ENCODE measurements around the gene ANKZF1. TPM values are rescaled to one million over a fixed set of nuclear protein-coding genes. Genes with fewer than 3 reads are reported as not detected.
A peak's percentile ranks its signal among the peaks of the same experiment; 100 is the strongest.

Gene ANKZF1
- total RNA-seq, 4 donors from 2014 or later, result 31.8 to 57.6 (median 38.7) TPM

GRCh38 chr2:219278655-219279150 lies 49.1 kb downstream of the ANKZF1 start:
- H3K27ac ChIP-seq, result peak overlapping the region; percentile 99
- no peak for DNase-seq
- intact Hi-C loops (cut with DNase I; ENCODE audit: low total_unique reads), result no loop called here
- no peaks in the 10 kb centered on the region for H3K36me3 ChIP-seq
- TF ChIP-seq POLR2A (IDR thresholded peaks at IDR 0.05) (no peak), CTCF (IDR thresholded peaks at IDR 0.05) (peak in 2 of 4 experiments; percentile 18 to 34)
- no peaks in the 10 kb centered on the region for H3K27me3 ChIP-seq
- no peaks in the 10 kb centered on the region for H3K9me3 ChIP-seq
- H3K4me3 ChIP-seq, result peak overlapping the region; percentile 58 to 77
- H3K4me1 ChIP-seq, result peaks cover 8 to 10% of the 10 kb centered on the region in 2 donors

GRCh38 chr2:219279151-219279915 lies 49.7 kb downstream of the ANKZF1 start, which contains the start of gene DNAJB2:
DNAJB2 (plus strand) TSS chr2:219279366; CDS start chr2:219279834, 468 bp downstream.
- Histone ChIP-seq H3K4me1 (peaks cover 8 to 10% of the 10 kb centered on the region in 2 donors), H3K27ac (peak within 1 kb of the TSS; percentile 99), H3K27me3 (no peaks in the 10 kb centered on the region), H3K4me3 (peak within 1 kb of the TSS; percentile 58 to 77), H3K36me3 (no peaks in the 10 kb centered on the region), H3K9me3 (no peaks in the 10 kb centered on the region)
- intact Hi-C loops (cut with DNase I; ENCODE audit: low total_unique reads), result no loop called here
- peak; percentile 99 for DNase-seq
- peak; percentile 89 to 95 for TF ChIP-seq POLR2A (IDR thresholded peaks at IDR 0.05)
- peak in 2 of 4 experiments; percentile 4 to 33 for TF ChIP-seq CTCF (IDR thresholded peaks at IDR 0.05)

GRCh38 chr2:219279916-219280516 lies 50.4 kb downstream of the ANKZF1 start:
- Histone ChIP-seq H3K4me3 (peak overlapping the region; percentile 58 to 77), H3K4me1 (peaks cover 8 to 10% of the 10 kb centered on the region in 2 donors), H3K9me3 (no peaks in the 10 kb centered on the region), H3K27me3 (no peaks in the 10 kb centered on the region), H3K27ac (peak overlapping the region; percentile 99), H3K36me3 (no peaks in the 10 kb centered on the region)
- intact Hi-C loops (cut with DNase I; ENCODE audit: low total_unique reads), result no loop called here
- DNase-seq, result no peak
- TF ChIP-seq CTCF (IDR thresholded peaks at IDR 0.05) (no peak), POLR2A (IDR thresholded peaks at IDR 0.05) (no peak)

DNA sequence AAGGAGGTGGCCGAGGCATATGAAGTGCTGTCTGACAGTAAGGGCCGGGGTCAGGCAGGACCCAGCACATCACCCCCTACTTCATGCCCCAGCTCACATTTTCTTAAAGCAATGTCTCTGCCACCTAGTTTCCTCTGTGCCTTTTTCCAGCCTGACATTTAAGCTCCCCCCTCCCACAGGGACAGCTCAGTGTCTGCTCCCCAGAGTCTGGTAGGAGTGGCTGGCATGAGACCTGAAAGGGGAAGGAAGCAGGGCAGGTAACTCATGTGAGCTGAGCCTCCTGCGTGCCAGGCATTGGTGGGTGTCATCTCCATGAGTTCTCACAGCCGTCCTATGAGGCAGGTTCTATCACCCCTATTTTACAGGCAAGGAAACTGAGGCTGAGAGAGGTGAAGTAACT lies 51.0 kb downstream of the ANKZF1 start:
- Histone ChIP-seq H3K27me3 (no peaks in the 10 kb centered on the region), H3K4me1 (peaks cover 8 to 10% of the 10 kb centered on the region in 2 donors), H3K36me3 (no peaks in the 10 kb centered on the region), H3K4me3 (no peak overlapping the region), H3K9me3 (no peaks in the 10 kb centered on the region), H3K27ac (peak overlapping the region; percentile 99)
- intact Hi-C loops (cut with DNase I; ENCODE audit: low total_unique reads), result no loop called here
- DNase-seq, result no peak
- TF ChIP-seq POLR2A (IDR thresholded peaks at IDR 0.05) (no peak), CTCF (IDR thresholded peaks at IDR 0.05) (no peak)

- H3K27ac ChIP-seq, result peak overlapping the region; percentile 26 to 40
- peaks cover 8 to 10% of the 10 kb centered on the region in 2 donors for H3K4me1 ChIP-seq
- intact Hi-C loops (cut with DNase I; ENCODE audit: low total_unique reads), result no loop called here
- no peaks in the 10 kb centered on the region for H3K27me3 ChIP-seq
- DNase-seq, result no peak
- H3K9me3 ChIP-seq, result no peaks in the 10 kb centered on the region
- no peak overlapping the region for H3K4me3 ChIP-seq
- no peaks in the 10 kb centered on the region for H3K36me3 ChIP-seq
- TF ChIP-seq CTCF (IDR thresholded peaks at IDR 0.05), result no peak
- no peak for TF ChIP-seq POLR2A (IDR thresholded peaks at IDR 0.05)
These were observed 52.0 kb downstream of the ANKZF1 start for GRCh38 chr2:219281588-219281987.
